K562 (cell line): ENCODE data around the gene COL6A1.

ENCODE experiments used
- CREB3L1 ChIP-seq: fragments of 450-650 bp; IDR thresholded peaks from 2 replicates; pipeline ENCODE4 v1.6.1; 2014; ENCODE audit warnings: low read depth, mild to moderate bottlenecking, moderate library complexity, borderline replicate concordance
- EGR1 ChIP-seq: fragments of 450-650 bp; conservative IDR thresholded peaks from 2 replicates; pipeline ENCODE4 v1.6.1; 2017; ENCODE audit warnings: mild to moderate bottlenecking
- EZH2 ChIP-seq: IDR thresholded peaks from 2 replicates; pipeline ENCODE4 v1.6.1; 2012; ENCODE audit warnings: low read depth, mild to moderate bottlenecking, inconsistent platforms, low read length, borderline replicate concordance
- MCM7 ChIP-seq, 2 experiments: fragments of 450-650 bp; IDR thresholded peaks; 2 replicates each; pipeline ENCODE4 v1.6.1; 2016 to 2018
- MYNN ChIP-seq, 2 experiments: sonication (generic); formaldehyde crosslinking in 1 of 2; IDR thresholded peaks; 2 replicates each; pipeline versions ENCODE4 v1.5.0 to v1.6.1; 2016 to 2020; ENCODE audit warnings: antibody characterized with exemption in 1 of 2, missing genetic modification reagents in 1 of 2
- NR3C1 ChIP-seq: sonication (generic); formaldehyde crosslinking; IDR thresholded peaks from 2 replicates; pipeline ENCODE4 v1.8.1; 2022; ENCODE audit warnings: missing genetic modification reagents
- PKNOX1 ChIP-seq: fragments of 450-650 bp; IDR thresholded peaks from 2 replicates; pipeline ENCODE4 v1.6.1; 2016
- REST ChIP-seq, 2 experiments: fragments of 450-650 bp; formaldehyde crosslinking in 1 of 2; IDR thresholded peaks; 2 replicates each; pipeline versions ENCODE4 v1.4.0 to v1.6.1; 2014 to 2020; ENCODE audit warnings: mild to moderate bottlenecking in 2 of 2, borderline replicate concordance in 1 of 2, low read depth in 1 of 2
- YY1 ChIP-seq, 3 experiments: IDR thresholded peaks; 2 replicates each; pipeline ENCODE4 v1.6.1; 2011; ENCODE audit warnings: low read length in 2 of 3, mild to moderate bottlenecking in 2 of 3, moderate library complexity in 2 of 3, borderline replicate concordance in 1 of 3, control low read depth in 1 of 3, low read depth in 1 of 3; ENCODE audit not compliant: insufficient read depth in 3 of 3, insufficient replicate concordance in 2 of 3, control insufficient read depth in 1 of 3, insufficient read length in 1 of 3; ENCODE audit errors: extremely low read depth in 1 of 3
- ZBTB26 ChIP-seq: fragments of 450-650 bp; formaldehyde crosslinking; IDR thresholded peaks from 2 replicates; pipeline ENCODE4 v1.4.0; 2022; ENCODE audit warnings: missing genetic modification characterization
- ZFP91 ChIP-seq: sonication (generic); formaldehyde crosslinking; IDR thresholded peaks from 2 replicates; pipeline ENCODE4 v1.8.0; 2022; ENCODE audit warnings: mild to moderate bottlenecking, missing genetic modification reagents
- ZNF639 ChIP-seq, 2 experiments: fragments of 200-800 bp in 1 of 2; sonication (Bioruptor generic) in 1 of 2; sonication (generic) in 1 of 2; formaldehyde crosslinking in 1 of 2; IDR thresholded peaks in 1 of 2; conservative IDR thresholded peaks in 1 of 2; 2 replicates each; pipeline versions ENCODE4 v1.5.0 to v1.6.1; 2016 to 2020; ENCODE audit warnings: missing compliant biosample characterization in 1 of 2, missing genetic modification characterization in 1 of 2, missing genetic modification reagents in 1 of 2

- TF ChIP-seq EGR1 (no peak), MYNN (IDR thresholded peaks at IDR 0.05) (no peak), MYNN (CRISPR knock-in tag; IDR thresholded peaks at IDR 0.05) (no peak), ZBTB26 (no peak), CREB3L1 (no peak), ZFP91 (CRISPR knock-in tag) (no peak), MCM7 (IDR thresholded peaks at IDR 0.05) (no peak), YY1 (IDR thresholded peaks at IDR 0.05; ENCODE audit: borderline replicate concordance in 1 of 3, control insufficient read depth in 1 of 3, extremely low read depth in 1 of 3, insufficient read depth in 3 of 3, insufficient read length in 1 of 3, insufficient replicate concordance in 2 of 3, low read depth in 1 of 3, low read length in 2 of 3) (no peak), REST (IDR thresholded peaks at IDR 0.05; ENCODE audit: borderline replicate concordance) (no peak), REST (CRISPR knock-in tag; IDR thresholded peaks at IDR 0.05; ENCODE audit: low read depth) (no peak), ZNF639 (CRISPR knock-in tag; conservative IDR thresholded peaks at IDR 0.05 in 1 of 2, IDR thresholded peaks at IDR 0.05 in 1 of 2) (no peak), EZH2 (no peak), NR3C1 (CRISPR knock-in tag) (no peak), PKNOX1 (no peak)
These were observed 33.3 kb downstream of the COL6A1 start for GRCh38 chr21:46014828-46015227.
